Ishikawa (cell line): ENCODE measurements around the gene SUSD6.

Experiments used
- CEBPB ChIP-seq: IDR thresholded peaks from 2 replicates; pipeline ENCODE4 v1.6.1; 2012
- CREB1 ChIP-seq: IDR thresholded peaks from 2 replicates; pipeline ENCODE4 v1.6.1; 2012; ENCODE audit warnings: low read depth
- EP300 ChIP-seq: IDR thresholded peaks from 2 replicates; pipeline ENCODE4 v1.6.1; 2012; ENCODE audit warnings: borderline replicate concordance
- FOXM1 ChIP-seq: IDR thresholded peaks from 2 replicates; pipeline ENCODE4 v1.6.1; 2012; ENCODE audit warnings: low read depth, borderline replicate concordance
- NFIC ChIP-seq: IDR thresholded peaks from 2 replicates; pipeline ENCODE4 v1.6.1; 2012
- RAD21 ChIP-seq: IDR thresholded peaks from 2 replicates; pipeline ENCODE4 v1.6.1; 2012; ENCODE audit warnings: low read depth
- TAF1 ChIP-seq: IDR thresholded peaks from 2 replicates; pipeline ENCODE4 v1.6.1; 2012; ENCODE audit warnings: low read depth, mild to moderate bottlenecking
- TCF12 ChIP-seq: IDR thresholded peaks from 2 replicates; pipeline ENCODE4 v1.6.1; 2012; ENCODE audit warnings: low read depth
- YY1 ChIP-seq: IDR thresholded peaks from 2 replicates; pipeline ENCODE4 v1.6.1; 2012; ENCODE audit warnings: low read depth
- ZBTB7A ChIP-seq: IDR thresholded peaks from 2 replicates; pipeline ENCODE4 v1.6.1; 2012; ENCODE audit warnings: low read depth
- TF ChIP-seq, protein P1 (sequence below): IDR thresholded peaks from 2 replicates; pipeline ENCODE4 v1.6.1; 2012
- TF ChIP-seq, protein P2 (sequence below): IDR thresholded peaks from 2 replicates; pipeline ENCODE4 v1.6.1; 2012; ENCODE audit warnings: low read depth, mild to moderate bottlenecking
- TF ChIP-seq, protein P3 (sequence below): IDR thresholded peaks from 2 replicates; pipeline ENCODE4 v1.6.1; 2012

DNA sequence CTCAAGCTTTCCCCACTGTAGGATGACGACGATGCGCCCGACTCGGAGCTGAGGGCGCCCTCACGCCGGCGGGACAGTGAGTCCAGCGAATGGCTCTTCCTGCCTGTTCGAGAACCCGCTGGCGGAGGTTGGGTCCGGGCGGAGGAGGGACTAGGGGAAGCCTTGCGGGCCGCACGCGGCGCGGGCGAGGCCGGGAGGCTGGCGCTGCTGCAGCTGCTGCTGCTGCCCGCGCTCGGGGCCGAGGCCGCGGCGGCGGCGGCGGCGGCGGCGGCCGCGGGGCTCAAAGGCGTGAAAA, 38.6 kb upstream of the SUSD6 start:
- TF ChIP-seq FOXM1: no peak
- no peak for TF ChIP-seq RAD21
- TF ChIP-seq, protein P1, sequence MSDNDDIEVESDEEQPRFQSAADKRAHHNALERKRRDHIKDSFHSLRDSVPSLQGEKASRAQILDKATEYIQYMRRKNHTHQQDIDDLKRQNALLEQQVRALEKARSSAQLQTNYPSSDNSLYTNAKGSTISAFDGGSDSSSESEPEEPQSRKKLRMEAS: no peak
- no peak for TF ChIP-seq ZBTB7A
- TF ChIP-seq CREB1: no peak
- TF ChIP-seq TCF12: no peak
- TF ChIP-seq, protein P2, sequence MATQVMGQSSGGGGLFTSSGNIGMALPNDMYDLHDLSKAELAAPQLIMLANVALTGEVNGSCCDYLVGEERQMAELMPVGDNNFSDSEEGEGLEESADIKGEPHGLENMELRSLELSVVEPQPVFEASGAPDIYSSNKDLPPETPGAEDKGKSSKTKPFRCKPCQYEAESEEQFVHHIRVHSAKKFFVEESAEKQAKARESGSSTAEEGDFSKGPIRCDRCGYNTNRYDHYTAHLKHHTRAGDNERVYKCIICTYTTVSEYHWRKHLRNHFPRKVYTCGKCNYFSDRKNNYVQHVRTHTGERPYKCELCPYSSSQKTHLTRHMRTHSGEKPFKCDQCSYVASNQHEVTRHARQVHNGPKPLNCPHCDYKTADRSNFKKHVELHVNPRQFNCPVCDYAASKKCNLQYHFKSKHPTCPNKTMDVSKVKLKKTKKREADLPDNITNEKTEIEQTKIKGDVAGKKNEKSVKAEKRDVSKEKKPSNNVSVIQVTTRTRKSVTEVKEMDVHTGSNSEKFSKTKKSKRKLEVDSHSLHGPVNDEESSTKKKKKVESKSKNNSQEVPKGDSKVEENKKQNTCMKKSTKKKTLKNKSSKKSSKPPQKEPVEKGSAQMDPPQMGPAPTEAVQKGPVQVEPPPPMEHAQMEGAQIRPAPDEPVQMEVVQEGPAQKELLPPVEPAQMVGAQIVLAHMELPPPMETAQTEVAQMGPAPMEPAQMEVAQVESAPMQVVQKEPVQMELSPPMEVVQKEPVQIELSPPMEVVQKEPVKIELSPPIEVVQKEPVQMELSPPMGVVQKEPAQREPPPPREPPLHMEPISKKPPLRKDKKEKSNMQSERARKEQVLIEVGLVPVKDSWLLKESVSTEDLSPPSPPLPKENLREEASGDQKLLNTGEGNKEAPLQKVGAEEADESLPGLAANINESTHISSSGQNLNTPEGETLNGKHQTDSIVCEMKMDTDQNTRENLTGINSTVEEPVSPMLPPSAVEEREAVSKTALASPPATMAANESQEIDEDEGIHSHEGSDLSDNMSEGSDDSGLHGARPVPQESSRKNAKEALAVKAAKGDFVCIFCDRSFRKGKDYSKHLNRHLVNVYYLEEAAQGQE: no peak
- no peak for TF ChIP-seq YY1
- TF ChIP-seq EP300: no peak
- no peak for TF ChIP-seq CEBPB
- TF ChIP-seq NFIC: no peak
- TF ChIP-seq, protein P3, sequence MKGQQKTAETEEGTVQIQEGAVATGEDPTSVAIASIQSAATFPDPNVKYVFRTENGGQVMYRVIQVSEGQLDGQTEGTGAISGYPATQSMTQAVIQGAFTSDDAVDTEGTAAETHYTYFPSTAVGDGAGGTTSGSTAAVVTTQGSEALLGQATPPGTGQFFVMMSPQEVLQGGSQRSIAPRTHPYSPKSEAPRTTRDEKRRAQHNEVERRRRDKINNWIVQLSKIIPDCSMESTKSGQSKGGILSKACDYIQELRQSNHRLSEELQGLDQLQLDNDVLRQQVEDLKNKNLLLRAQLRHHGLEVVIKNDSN: no peak
- no peak for TF ChIP-seq TAF1
